Sigmoid colon (tissue), 7 donors: ENCODE results near the gene KCNIP4. TPM values are rescaled to one million over a fixed set of nuclear protein-coding genes. Genes with fewer than 3 reads are reported as not detected.

Experiments
- DNase-seq: peaks from one replicate; pipeline ENCODE4 v3.0.0-alpha.2; 2019
- H3K27ac ChIP-seq, 4 donors: fragments of 200-600 bp; sonication (generic); one replicate each; pipeline ENCODE4 v1.5.1; 2016 to 2019; ENCODE audit warnings: mild to moderate bottlenecking in 1 of 4
- H3K27me3 ChIP-seq, 3 donors: fragments of 200-600 bp; sonication (generic); one replicate each; pipeline ENCODE4 v1.5.1; 2019; ENCODE audit warnings: mild to moderate bottlenecking in 1 of 3
- H3K36me3 ChIP-seq, 4 donors: fragments of 200-600 bp; sonication (generic); one replicate each; pipeline ENCODE4 v1.5.1; 2016 to 2019
- H3K4me1 ChIP-seq, 4 donors: fragments of 200-600 bp; sonication (generic); one replicate each; pipeline ENCODE4 v1.5.1; 2017 to 2019
- H3K4me3 ChIP-seq, 4 donors: fragments of 200-600 bp; sonication (generic); one replicate each; pipeline ENCODE4 v1.5.1; 2017 to 2019; ENCODE audit warnings: mild to moderate bottlenecking in 2 of 4, moderate library complexity in 1 of 4
- H3K9me3 ChIP-seq, 4 donors: fragments of 200-600 bp in 3 of 4; sonication (generic) in 3 of 4; one replicate each; pipeline versions ENCODE4 v1.5.1 to v1.6.1; 2013 to 2019
- EP300 ChIP-seq, 4 donors: sonication (generic); formaldehyde crosslinking; IDR thresholded peaks; one replicate each; pipeline ENCODE4 v1.6.1; 2017; ENCODE audit warnings: antibody characterized with exemption in 4 of 4
- POLR2A ChIP-seq, 2 donors: fragments of 450-650 bp; IDR thresholded peaks; one replicate each; pipeline ENCODE4 v1.6.1; 2016; ENCODE audit warnings: antibody characterized with exemption in 2 of 2, mild to moderate bottlenecking in 2 of 2, moderate library complexity in 2 of 2
- POLR2AphosphoS5 ChIP-seq, 4 donors: sonication (generic); formaldehyde crosslinking; IDR thresholded peaks; one replicate each; pipeline ENCODE4 v1.6.1; 2017; ENCODE audit warnings: antibody characterized with exemption in 4 of 4
- WGBS, 2 donors: extraction: QIAGEN DNeasy Blood & Tissue Kit; methylation state at CpG; one replicate each; pipeline ENCODE4 v1.1.7; 2013; 5-methylcytosine and 5-hydroxymethylcytosine counted together
- intact Hi-C: fragments of 100-400 bp; cut with DNase I; formaldehyde crosslinking; loops from one replicate; pipeline ENCODE4 v1.15.1; 2023
- polyA plus RNA-seq, 3 donors: library from polyadenylated mRNA; stranded (reverse); fragments of 200-250 nt; gene quantifications; one replicate each; pipeline ENCODE4 v1.2.3, GENCODE V29; 2013
- total RNA-seq, 4 donors: library from RNA; depleted of rRNA; stranded (reverse); fragments of >200 nt; gene quantifications; one replicate each; pipeline ENCODE4 v1.1.0, GENCODE V29; 2016
- TF ChIP-seq, protein P1 (sequence below), 4 experiments: fragments of 450-650 bp in 3 of 4; fragments of 200-600 bp in 1 of 4; IDR thresholded peaks; one replicate each; pipeline ENCODE4 v1.5.1; 2016 to 2019; ENCODE audit warnings: antibody characterized with exemption in 4 of 4, mild to moderate bottlenecking in 3 of 4, moderate library complexity in 2 of 4
- donor health status: healthy with polysubstance abuse.
- donor health status: Bipolar disorder and iron deficiency.
- donor health status: healthy.

Gene KCNIP4
- total and polyA plus RNA-seq, 7 donors = 0.60 to 28.5 (median 14.0) TPM; not detected in 1

DNA sequence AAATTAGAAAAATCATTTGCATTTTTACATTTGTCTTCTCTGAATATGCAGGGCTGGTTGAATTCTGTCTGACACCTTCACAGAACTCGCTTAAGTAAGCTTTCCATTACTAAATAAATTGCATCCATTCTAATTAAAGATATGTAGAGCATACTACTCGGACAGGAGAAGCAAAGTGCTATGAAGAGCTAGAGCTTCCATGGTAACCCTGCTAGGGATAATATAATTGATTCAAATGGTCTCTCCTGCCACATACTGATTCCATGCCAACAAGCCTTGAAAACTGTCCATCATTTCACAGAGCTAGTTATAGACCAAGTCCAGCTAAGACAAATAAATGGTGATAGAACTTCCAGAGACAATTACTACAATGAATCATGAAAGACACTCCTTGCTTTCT lies 571.5 kb downstream of the KCNIP4 start:
- no peak overlapping the region for H3K27ac ChIP-seq
- H3K4me1 ChIP-seq = no peaks in the 10 kb centered on the region
- DNase-seq = no peak
- WGBS, 2 donors = 76 to 77% methylated on average over 2 of the region's 2 CpGs
- intact Hi-C loops = no loop called here
- TF ChIP-seq, protein P1, sequence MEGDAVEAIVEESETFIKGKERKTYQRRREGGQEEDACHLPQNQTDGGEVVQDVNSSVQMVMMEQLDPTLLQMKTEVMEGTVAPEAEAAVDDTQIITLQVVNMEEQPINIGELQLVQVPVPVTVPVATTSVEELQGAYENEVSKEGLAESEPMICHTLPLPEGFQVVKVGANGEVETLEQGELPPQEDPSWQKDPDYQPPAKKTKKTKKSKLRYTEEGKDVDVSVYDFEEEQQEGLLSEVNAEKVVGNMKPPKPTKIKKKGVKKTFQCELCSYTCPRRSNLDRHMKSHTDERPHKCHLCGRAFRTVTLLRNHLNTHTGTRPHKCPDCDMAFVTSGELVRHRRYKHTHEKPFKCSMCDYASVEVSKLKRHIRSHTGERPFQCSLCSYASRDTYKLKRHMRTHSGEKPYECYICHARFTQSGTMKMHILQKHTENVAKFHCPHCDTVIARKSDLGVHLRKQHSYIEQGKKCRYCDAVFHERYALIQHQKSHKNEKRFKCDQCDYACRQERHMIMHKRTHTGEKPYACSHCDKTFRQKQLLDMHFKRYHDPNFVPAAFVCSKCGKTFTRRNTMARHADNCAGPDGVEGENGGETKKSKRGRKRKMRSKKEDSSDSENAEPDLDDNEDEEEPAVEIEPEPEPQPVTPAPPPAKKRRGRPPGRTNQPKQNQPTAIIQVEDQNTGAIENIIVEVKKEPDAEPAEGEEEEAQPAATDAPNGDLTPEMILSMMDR (IDR thresholded peaks at IDR 0.05) = no peak
- TF ChIP-seq EP300 (IDR thresholded peaks at IDR 0.05) = no peak
- no peak for TF ChIP-seq POLR2A (IDR thresholded peaks at IDR 0.05)
- H3K4me3 ChIP-seq = no peak overlapping the region
- no peaks in the 10 kb centered on the region for H3K9me3 ChIP-seq
- H3K27me3 ChIP-seq = no peaks in the 10 kb centered on the region
- no peaks in the 10 kb centered on the region for H3K36me3 ChIP-seq

DNA sequence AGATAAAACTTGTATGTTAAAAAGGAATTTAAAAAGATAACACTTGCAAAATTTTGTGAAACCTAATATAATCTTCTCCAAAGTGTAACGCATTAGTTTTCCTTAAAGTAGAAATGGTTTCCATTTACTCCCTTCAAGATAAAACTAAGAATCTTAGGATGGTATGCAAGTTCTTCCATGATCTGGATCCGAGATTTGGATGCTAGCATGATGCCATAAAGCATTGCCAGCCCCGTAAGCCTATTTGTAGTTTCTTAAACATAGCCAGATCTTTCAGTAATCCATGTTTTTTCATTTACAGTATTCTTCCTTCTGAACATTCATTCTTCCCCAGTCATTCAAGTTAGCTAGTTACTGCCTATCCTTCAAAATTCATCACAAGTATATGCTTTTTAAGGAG lies 572.4 kb downstream of the KCNIP4 start:
- no peak overlapping the region for H3K4me3 ChIP-seq
- no peak for DNase-seq
- H3K9me3 ChIP-seq = no peaks in the 10 kb centered on the region
- H3K27ac ChIP-seq = no peak overlapping the region
- intact Hi-C loops = no loop called here
- TF ChIP-seq, protein P1 (IDR thresholded peaks at IDR 0.05) = no peak
- TF ChIP-seq POLR2AphosphoS5 (IDR thresholded peaks at IDR 0.05) (no peak), POLR2A (IDR thresholded peaks at IDR 0.05) (no peak)
- H3K4me1 ChIP-seq = no peaks in the 10 kb centered on the region
- 71 to 81% methylated on average over 3 of the region's 3 CpGs for WGBS, 2 donors
- no peaks in the 10 kb centered on the region for H3K36me3 ChIP-seq
- no peaks in the 10 kb centered on the region for H3K27me3 ChIP-seq

DNA sequence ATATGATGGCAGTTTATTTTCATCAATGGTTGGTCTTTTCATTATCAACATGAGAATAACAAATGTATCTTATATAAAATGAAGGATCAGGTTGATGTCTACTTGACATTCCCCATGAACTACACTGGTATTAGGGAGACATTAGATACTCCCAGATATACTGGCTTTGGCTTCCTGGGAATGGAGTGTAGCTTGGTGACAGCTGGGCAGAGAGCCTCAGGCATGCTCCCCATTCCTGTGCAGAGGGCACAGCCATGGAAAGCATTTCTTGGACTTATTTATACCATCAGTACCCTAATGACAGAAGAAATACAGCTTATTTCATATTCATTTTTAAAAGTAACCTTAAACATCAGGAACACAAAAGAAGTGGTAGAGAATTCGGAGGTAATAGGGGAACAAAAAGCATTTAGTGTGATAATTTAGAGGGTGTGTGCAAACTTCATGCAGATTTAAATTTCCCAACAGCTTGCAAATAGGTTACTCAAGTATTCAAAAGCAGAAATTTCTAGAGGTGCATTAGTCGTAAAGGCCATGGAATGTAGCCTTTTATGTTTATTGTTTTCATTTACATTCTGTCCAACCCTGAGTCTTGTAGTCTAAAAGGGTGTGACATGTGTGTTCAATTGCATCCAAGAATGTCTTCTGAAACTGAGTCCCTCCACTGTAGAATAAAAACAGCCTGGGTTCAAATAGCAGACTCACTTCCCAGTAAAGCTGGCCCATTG lies 573.8 kb downstream of the KCNIP4 start:
- Histone ChIP-seq H3K27ac (no peak overlapping the region), H3K9me3 (no peaks in the 10 kb centered on the region), H3K4me1 (no peaks in the 10 kb centered on the region), H3K27me3 (no peaks in the 10 kb centered on the region), H3K4me3 (no peak overlapping the region), H3K36me3 (no peaks in the 10 kb centered on the region)
- no peak for DNase-seq
- TF ChIP-seq POLR2AphosphoS5 (IDR thresholded peaks at IDR 0.05) (no peak), POLR2A (IDR thresholded peaks at IDR 0.05) (no peak), EP300 (IDR thresholded peaks at IDR 0.05) (no peak)
- TF ChIP-seq, protein P1 (IDR thresholded peaks at IDR 0.05) = no peak
- WGBS, 2 donors = 82 to 85% methylated on average over 2 of the region's 2 CpGs
- intact Hi-C loops = no loop called here

DNA sequence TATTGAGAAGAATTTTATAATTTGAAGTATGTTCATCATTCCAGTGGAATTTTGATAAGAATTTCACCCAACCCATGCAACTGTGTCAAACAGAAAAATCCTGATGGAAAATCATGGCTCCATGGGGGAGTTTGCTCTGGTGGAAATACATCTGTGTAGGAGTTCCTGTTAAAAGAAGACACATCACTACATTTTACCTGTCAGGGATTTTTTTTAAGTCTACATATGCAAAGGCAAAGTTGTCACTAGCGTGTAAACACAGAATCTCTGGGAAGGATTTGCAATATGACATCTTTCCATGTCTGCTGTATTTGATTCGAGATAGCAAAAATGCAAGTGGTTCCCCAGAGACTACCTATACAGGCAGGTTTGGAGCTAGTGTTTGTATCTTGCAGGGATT lies 581.0 kb downstream of the KCNIP4 start:
- TF ChIP-seq POLR2A (IDR thresholded peaks at IDR 0.05) = no peak
- TF ChIP-seq, protein P1 (IDR thresholded peaks at IDR 0.05) = no peak
- TF ChIP-seq POLR2AphosphoS5 (IDR thresholded peaks at IDR 0.05) = no peak
- no peak for TF ChIP-seq EP300 (IDR thresholded peaks at IDR 0.05)
- no peak for DNase-seq
- WGBS, 2 donors = 55 to 85% methylated on average over 2 of the region's 2 CpGs
- Histone ChIP-seq H3K27ac (no peak overlapping the region), H3K27me3 (no peaks in the 10 kb centered on the region), H3K4me3 (no peak overlapping the region), H3K4me1 (no peaks in the 10 kb centered on the region), H3K9me3 (no peaks in the 10 kb centered on the region), H3K36me3 (no peaks in the 10 kb centered on the region)
- intact Hi-C loops = no loop called here

DNA sequence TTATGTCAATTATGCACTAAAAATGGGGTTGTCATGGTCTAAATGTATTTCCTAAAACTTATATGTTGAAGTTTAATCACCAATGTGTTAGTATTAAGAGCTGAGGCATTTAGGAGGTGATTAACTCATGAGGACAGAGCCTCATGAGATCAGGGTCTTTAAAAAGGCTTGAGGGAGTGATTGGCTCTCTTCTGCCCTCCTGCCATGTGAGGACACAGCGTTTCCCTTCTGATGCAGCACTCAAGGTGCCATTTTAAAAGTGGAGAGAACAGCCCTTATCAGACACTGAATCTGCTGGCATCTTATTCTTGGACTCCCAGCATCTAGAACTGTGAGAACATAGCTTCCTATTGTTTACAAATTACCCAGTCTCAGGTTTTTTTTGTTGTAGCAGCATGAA lies 581.7 kb downstream of the KCNIP4 start:
- Histone ChIP-seq H3K27me3 (no peaks in the 10 kb centered on the region), H3K36me3 (no peaks in the 10 kb centered on the region), H3K27ac (no peak overlapping the region), H3K4me1 (no peaks in the 10 kb centered on the region), H3K4me3 (no peak overlapping the region), H3K9me3 (no peaks in the 10 kb centered on the region)
- intact Hi-C loops = no loop called here
- no peak for DNase-seq
- TF ChIP-seq POLR2AphosphoS5 (IDR thresholded peaks at IDR 0.05) (no peak), EP300 (IDR thresholded peaks at IDR 0.05) (no peak), POLR2A (IDR thresholded peaks at IDR 0.05) (no peak)
- TF ChIP-seq, protein P1 (IDR thresholded peaks at IDR 0.05) = no peak
- 27 to 43% methylated on average over 1 of the region's 1 CpG for WGBS, 2 donors
